Spleen (tissue), 7 donors: ENCODE measurements around the gene MLXIP.

ENCODE experiments used
- POLR2AphosphoS5 ChIP-seq, 3 donors: sonication (generic); formaldehyde crosslinking; IDR thresholded peaks; one replicate each; pipeline ENCODE4 v1.5.1; 2017; ENCODE audit warnings: antibody characterized with exemption in 3 of 3
- TF ChIP-seq, protein P1 (sequence below), 11 experiments: fragments of 200-600 bp in 7 of 11; fragments of 450-650 bp in 4 of 11; sonication (generic) in 4 of 11; IDR thresholded peaks in 8 of 11; conservative IDR thresholded peaks in 3 of 11; 1 replicate in 7 of 11; 2 replicates in 4 of 11; pipeline versions ENCODE4 v1.4.0 to v1.8.0; 2016 to 2021; ENCODE audit warnings: antibody characterized with exemption in 11 of 11, inconsistent platforms in 4 of 11, mild to moderate bottlenecking in 1 of 11
- donor health status: DM: no; HTN: no; CAD: no; lungs with moderate emphysema.
- donor health status: DM: no; HTN: no; CAD: no.
- donor health status: DM: no; HTN: no; CAD: no.

DNA sequence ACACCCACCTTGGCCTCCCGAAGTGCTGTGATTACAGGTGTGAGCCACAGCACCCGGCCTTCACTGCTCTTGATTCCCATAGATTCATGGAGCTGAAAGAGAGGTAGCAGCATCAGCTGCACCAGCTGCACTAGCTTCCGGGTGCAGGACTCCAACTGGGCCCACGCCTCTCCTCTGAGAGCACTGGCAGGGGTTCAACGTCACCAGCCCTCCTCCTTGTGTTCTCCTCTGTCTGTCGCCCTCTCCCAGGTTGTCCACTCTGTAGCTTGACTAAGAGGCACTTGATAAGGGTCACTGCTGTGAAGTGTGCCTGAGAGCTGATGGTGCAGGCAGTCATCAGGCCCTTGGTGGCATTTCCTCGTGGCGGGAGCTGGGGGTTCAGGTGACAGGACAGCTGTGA lies 28.3 kb downstream of the MLXIP start:
- TF ChIP-seq, protein P1, sequence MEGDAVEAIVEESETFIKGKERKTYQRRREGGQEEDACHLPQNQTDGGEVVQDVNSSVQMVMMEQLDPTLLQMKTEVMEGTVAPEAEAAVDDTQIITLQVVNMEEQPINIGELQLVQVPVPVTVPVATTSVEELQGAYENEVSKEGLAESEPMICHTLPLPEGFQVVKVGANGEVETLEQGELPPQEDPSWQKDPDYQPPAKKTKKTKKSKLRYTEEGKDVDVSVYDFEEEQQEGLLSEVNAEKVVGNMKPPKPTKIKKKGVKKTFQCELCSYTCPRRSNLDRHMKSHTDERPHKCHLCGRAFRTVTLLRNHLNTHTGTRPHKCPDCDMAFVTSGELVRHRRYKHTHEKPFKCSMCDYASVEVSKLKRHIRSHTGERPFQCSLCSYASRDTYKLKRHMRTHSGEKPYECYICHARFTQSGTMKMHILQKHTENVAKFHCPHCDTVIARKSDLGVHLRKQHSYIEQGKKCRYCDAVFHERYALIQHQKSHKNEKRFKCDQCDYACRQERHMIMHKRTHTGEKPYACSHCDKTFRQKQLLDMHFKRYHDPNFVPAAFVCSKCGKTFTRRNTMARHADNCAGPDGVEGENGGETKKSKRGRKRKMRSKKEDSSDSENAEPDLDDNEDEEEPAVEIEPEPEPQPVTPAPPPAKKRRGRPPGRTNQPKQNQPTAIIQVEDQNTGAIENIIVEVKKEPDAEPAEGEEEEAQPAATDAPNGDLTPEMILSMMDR (IDR thresholded peaks at IDR 0.05 in 8 of 11, conservative IDR thresholded peaks at IDR 0.05 in 3 of 11): no peak
- TF ChIP-seq POLR2AphosphoS5 (IDR thresholded peaks at IDR 0.05): no peak
